ENCODE measurements around the gene TCEAL8. TPM values are rescaled to one million over a fixed set of nuclear protein-coding genes. Genes with fewer than 3 reads are reported as not detected.
"Not testable (repeated sequence)": the region's sequence is repeated elsewhere in the genome, so short reads cannot be mapped to it uniquely, and the experiment has no call there.

Gene TCEAL8
- 81.3 and 90.5 TPM in 2 replicates for total RNA-seq

- peak; percentile 84 for DNase-seq
Observed at GRCh38 chrX:103254921-103255493, at the start of gene TCEAL8. TCEAL8 (minus strand) TSS chrX:103255155; CDS start chrX:103253979, 1,176 bp downstream.

- no peak for DNase-seq
Observed at GRCh38 chrX:103304705-103305104, 49.8 kb upstream of the TCEAL8 start.

GRCh38 chrX:103293118-103293517 is 38.2 kb upstream of the TCEAL8 start:
- no peak for DNase-seq

- no peak for DNase-seq
Observed at GRCh38 chrX:103279624-103280023, 24.7 kb upstream of the TCEAL8 start.

- DNase-seq: no peak
Observed at GRCh38 chrX:103276581-103277002, 21.6 kb upstream of the TCEAL8 start, which contains the start of gene TCEAL5. TCEAL5 (minus strand) TSS chrX:103276750; CDS start chrX:103274563, 2,187 bp downstream.

GRCh38 chrX:103275947-103276567 is 21.1 kb upstream of the TCEAL8 start:
- DNase-seq: no peak

GRCh38 chrX:103274284-103274683 is 19.3 kb upstream of the TCEAL8 start:
- no peak for DNase-seq

GRCh38 chrX:103258275-103258674 is 3.3 kb upstream of the TCEAL8 start:
- no peak for DNase-seq

GRCh38 chrX:103256651-103257050 is 1.7 kb upstream of the TCEAL8 start:
- DNase-seq: no peak

- peak; percentile 43 for DNase-seq
Observed at GRCh38 chrX:103254171-103254824, 657 bp downstream of the TCEAL8 start.

GRCh38 chrX:103253608-103254007 is 1.3 kb downstream of the TCEAL8 start:
- DNase-seq: peak; percentile 8

GRCh38 chrX:103250977-103251376 is 4.0 kb downstream of the TCEAL8 start:
- no peak for DNase-seq

GRCh38 chrX:103249805-103250204 is 5.2 kb downstream of the TCEAL8 start:
- no peak for DNase-seq

- peak; percentile 50 for DNase-seq
Observed at GRCh38 chrX:103248553-103248952, 6.4 kb downstream of the TCEAL8 start.

GRCh38 chrX:103240155-103240554 is 14.8 kb downstream of the TCEAL8 start:
- no peak for DNase-seq

- DNase-seq: no peak
Observed at GRCh38 chrX:103236296-103236695, 18.7 kb downstream of the TCEAL8 start.

GRCh38 chrX:103235608-103236007 is 19.3 kb downstream of the TCEAL8 start:
- not testable (repeated sequence) for DNase-seq

GRCh38 chrX:103234869-103235268 is 20.1 kb downstream of the TCEAL8 start:
- no peak for DNase-seq

- no peak for DNase-seq
Observed at GRCh38 chrX:103233263-103233662, 21.7 kb downstream of the TCEAL8 start.

- DNase-seq: not testable (repeated sequence)
Observed at GRCh38 chrX:103225918-103226317, 29.0 kb downstream of the TCEAL8 start.

GRCh38 chrX:103220511-103221323 is 34.2 kb downstream of the TCEAL8 start:
- DNase-seq: no peak

- DNase-seq: peak; percentile 36
Observed at GRCh38 chrX:103215425-103215991, 39.4 kb downstream of the TCEAL8 start.
